GM21619 (cell line): Measurements from ENCODE around the gene TUBB4B.

Experiments
- ATAC-seq: cut with Tn5 transposase; IDR thresholded peaks from one replicate; pipeline ENCODE4 v1.9.1; 2021; ENCODE audit not compliant: unreplicated experiment

TUBB4B gene

DNA sequence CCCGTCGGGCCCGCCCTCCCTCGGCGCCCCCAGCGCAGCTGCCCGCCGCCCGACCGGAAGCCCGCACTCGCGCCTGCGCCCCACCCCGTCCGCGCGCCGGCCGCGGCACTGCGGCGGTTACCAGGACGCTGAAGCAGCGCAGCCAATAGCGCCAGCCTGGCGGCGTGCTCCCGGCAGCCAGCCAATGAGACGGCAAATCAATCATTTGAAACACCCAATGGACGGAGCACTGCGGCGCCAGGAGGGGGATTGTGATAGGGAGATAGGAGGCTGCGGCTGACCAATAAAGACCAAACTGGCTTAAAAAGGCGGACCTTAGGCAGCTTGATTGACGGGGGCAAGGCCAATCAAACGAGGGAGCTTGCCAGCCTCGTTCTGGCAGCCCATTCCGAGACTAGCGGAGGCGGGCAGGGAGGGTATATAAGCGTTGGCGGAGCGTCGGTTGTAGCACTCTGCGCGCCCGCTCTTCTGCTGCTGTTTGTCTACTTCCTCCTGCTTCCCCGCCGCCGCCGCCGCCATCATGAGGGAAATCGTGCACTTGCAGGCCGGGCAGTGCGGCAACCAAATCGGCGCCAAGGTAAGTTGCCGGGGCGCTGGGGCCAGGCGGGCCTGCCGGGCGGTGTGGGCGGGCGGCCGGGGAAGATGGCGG lies at the start of gene TUBB4B:
TSS of gene TUBB4B (plus strand) at position 447 of the 649 bp plus-strand sequence. CDS start at position 521, 74 bp downstream.
- peak; percentile 67 for ATAC-seq

DNA sequence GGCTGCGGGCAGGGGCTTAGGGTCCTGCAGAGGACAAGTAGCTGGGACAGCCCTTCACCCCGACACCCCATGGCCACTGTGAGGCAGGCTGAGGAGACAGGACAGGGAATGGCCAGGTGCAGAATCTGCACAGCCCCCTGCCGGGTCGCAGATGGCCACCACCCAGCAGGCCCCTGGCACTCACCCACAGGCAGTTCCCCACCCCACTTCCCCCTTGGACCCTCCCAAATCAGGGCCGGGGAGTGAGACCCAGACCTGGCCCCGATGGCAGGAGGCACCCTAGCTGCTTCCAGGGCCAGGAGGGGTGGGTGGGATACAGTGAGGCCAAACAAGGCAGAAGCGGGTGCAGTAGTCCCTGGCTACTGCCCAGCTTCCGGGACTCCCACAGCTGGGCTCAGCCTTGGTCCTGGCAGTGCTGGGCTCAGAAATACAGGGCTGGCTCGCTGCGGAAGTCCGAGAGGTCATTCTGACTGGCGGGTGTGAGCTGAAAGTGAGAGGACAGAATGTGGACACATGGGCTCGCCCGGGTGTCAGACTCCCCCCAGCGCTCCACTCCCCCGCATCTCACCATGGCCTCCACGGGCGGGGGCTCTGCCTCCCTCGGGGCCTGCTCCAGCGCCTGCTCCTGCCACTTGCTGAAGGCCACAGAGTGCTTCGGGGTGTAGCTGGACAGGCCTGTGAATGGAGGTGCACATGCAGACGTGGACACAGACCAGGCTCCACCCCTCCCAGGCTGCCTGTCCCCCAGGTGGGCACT lies 49.2 kb upstream of the TUBB4B start:
- no peak for ATAC-seq

DNA sequence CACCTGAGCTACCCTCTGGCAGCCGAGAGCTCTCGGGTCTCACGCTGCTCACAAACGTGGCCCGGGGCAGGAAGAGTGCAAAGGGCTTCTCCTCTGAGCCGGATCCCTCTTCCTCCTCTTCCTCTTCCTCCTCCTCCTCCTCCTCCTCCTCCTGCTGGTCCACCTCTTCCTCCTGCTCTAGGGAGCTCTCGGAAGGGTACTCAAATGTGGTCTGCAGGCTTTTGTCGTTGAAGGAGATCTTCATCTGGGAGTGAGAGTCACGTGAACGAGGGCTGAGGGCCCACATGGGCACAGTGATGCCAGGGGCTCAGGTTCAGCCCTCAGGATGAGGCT lies 48.7 kb upstream of the TUBB4B start:
- ATAC-seq, result no peak

DNA sequence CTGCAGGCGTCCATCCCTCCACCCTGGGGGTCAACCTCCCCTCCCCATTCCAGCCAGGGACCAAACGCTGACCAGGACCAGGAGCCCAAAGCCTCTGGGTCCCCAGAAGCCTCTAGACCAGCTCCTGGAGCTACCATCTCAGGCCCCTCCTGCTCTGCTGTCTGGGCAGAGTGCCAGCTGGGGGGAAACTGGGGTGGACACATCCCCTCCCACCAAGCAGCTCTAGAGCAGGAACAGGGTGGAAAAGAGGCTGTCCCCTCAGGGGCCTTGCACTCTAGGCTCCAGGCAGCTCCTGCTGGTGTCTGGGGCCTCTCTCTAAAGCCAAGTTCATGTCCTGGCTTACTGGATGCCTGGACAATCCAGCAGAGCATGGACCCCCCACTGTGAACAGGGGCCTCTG lies 48.2 kb upstream of the TUBB4B start:
- ATAC-seq, result no peak

DNA sequence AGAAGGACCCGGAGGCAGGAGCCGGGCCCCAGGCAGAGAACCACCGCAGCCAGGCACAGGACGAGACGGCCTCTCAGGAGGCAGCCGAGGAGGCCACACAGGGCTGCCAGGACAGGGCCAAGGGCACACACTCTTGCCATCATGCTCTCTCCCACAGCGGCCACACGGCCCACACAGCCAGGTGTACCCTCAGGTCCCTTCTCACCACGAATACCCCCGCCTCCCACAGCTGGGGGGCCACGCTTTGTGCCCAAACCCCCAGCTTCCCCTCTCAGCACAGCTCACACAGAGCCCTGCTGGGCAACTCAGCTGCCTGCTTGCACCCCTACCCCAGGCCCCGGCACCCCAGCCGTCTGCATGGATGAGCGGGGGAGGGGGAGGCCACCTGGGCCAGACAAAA lies 47.3 kb upstream of the TUBB4B start:
- ATAC-seq, result no peak

DNA sequence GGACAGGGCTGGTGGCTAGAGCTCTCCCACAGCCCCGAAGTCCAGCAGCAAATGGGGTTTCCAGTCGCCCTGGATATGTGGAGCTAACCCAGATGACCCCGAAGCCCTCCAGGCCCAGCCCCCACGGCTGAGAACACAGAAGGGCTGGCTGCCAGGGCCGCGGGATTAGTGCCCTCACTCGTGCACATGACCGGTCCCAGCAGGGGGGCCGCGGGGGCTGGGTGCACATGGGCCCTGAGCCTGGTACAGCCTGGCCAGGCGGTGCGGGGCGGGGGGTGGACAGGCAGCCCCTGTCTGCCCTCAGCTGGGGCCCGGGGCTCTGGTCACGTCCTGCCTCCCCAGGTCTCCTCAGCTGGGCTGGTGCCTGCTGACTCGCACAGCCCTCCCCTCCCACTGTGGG lies 46.7 kb upstream of the TUBB4B start:
- ATAC-seq, result no peak

DNA sequence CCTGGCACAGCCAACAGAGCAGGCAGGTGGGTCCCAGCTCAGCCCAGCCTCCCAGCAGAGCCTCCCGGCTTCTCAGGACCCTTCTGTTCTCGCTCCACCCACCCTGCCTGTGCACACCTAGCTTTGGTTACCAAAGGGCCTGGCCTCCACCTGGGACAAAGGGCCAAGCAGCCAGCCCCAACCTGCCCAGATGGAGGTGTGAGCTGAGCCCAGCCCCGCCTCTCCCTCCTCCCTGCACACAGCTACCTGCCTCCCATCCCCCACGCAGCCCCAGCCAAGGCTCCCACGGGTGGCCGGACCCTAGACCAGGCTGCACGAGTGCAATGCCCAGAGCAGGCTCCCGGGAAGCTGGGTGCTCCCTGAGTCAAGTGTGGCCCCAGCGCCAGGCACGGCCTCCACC lies 46.2 kb upstream of the TUBB4B start:
- no peak for ATAC-seq

DNA sequence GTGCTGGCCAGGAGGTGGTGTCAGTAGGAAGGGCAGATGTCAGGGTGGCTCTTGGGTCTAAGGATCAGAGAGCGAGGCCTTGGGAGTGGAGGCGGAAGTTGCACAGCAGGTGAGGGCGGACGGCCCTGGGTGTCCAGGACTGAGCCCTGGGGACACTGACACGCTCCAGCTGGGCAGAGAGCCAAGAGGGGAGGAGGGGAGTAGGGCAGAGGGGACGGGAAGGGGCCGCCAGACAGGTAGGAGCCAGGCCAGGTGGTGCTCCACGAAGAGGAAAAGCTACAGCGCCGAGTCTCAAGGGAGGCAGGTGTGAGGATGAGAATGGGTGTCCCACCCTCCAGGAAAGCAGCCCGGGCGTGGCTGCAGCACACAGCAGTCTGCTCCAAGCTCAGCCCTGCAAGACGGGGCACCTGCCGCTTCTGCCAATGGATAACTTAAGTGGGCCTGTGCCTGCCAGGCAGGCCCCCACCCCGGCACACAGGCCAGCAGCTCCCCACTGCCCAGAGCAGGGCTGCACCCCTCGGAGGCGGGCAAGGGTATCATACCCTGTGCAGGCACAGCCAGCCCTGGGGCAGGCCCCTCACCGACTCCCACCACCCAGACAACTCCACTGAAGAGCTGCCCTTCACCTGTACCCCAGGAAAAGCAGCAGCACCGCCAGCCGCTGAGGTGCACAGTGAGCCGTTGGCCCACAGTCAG lies 45.4 kb upstream of the TUBB4B start:
- ATAC-seq, result no peak

DNA sequence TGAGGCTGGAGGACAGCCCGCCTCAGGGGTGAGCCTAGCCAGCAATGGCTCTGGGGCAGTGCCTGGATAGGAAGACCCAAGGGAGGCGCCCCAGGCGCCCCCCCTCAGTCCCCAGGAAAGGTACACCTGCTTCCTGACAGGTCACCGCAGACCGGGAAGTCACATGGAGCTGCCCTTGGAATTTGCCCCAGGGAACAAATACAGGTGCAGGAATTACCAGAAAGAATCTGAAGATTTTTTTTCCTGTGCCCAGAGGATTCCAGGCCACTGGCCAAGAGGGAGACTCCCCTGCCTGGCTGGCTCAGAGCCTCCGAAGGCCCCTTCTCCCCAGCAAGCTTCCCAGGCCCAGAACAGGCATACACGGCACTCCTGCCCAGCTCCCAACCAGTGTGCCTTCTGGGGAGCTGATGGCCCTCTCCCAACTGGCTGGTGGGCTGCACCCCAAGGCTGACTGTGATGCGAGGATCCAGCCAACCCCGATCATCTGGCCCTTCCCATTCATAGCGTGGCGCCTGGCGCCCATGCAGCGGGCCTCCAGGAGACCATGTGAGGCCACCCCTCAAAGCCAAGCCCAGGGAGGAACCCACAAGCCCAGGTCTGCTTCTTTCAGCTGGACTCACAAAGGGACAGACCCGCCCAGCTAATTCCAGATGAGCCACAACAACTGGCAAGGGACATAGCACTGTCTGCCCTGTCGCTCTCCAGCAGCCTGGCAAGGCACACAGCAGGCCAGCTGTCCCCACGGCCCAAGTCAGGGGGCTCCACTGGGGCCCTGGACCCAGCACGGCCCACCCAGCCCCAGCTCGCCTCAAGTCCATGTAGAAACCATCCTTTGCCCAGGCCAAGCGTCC lies 42.8 kb upstream of the TUBB4B start:
- no peak for ATAC-seq

DNA sequence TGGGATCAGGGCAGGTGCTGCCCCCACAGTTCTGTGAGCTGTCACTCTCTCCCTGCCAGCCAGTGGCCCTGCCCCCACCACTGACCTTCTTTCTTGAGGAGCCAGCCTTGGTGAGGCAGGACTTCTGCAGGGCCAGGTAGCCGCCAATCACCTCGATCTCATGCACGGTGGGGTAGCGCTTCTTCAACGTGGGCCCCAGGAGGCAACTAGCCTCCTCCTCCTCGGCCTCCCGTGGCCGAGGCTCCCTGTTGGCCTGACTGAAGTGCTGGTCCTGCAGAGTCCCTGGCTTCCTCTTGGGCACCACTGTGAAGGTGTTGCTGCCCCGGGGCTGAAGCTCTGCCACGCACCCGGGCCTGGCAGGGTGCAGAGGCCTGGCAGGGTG lies 42.2 kb upstream of the TUBB4B start:
- ATAC-seq, result no peak

DNA sequence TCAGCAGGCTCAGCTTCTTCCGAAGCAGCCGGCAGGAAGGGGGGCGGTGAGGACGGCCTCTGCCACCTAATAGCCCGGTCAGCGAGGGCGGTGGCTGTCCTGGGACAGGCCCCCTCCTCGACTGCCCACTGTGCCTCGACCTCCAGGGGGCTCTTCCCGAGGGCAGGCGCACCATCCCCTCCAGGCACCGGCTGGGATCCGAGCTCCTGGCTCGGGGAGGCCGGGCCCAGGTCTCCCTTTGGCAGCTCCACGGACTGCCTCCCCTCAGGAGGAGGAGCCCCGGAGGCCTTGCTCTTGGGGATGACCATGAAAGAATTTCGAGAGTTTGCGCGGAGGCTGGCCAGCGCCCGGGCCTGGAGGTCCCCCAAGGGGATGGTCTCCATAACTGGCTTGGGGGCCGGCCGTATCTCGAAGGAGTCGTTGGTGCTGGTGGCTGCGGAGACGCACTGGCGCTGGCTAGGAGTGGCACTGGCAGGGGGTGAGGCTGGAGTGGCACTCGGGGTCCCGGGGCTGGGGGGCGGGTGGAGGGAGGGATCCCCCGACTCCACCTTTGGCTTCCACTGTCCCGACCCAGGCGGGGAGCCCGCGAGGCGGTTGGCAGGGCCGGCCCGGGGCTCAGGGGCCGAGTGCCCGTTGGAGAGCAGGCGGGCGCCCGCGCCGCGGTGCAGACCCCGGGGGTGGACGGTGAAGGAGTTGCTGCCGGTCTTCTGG lies 41.5 kb upstream of the TUBB4B start:
- ATAC-seq, result no peak

DNA sequence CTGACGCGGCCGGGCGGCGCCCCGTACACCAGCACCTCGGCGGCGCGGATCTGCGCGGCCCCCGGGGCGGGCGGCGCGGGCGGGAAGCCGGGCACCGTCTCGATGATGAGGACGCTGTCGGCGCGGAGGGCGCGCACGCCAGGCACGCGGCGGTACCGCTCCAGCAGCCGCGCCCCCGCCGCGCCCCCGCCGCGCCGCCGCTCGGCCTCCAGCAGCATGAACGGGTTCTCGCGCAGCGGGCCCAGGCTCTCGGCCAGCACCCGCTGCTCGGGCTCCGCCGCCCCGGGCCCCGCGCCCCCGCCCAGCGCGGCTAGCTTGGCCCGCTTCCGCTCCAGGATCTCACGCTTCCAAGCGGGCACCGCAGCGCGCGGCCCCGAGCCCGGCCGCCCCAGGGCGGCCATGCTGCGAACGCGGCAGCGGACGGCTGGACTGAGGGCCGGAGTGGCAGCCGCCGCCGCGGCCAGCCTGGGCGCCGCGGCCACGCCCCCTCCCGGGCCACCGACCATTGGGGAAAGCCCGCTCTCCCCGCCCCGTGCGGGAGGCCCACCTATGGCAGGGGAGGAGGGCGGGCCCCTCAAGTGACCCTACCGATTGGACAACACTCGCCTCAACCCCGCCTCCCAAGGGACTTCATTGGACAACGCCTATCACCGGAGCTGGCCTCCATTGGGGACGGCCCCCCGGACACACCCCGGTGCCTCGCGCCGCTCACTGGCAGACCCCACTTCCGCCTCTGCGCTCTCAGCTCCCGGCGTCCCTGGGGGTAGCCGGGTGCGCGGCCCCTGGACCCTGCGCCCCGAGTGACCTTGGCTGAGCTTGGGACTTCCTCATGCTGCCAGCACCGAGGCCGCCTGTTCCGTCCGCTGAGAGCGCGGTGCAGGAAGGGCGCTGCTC lies 40.5 kb upstream of the TUBB4B start, which contains the start of gene TPRN:
TSS of gene TPRN (minus strand) at position 431 of the 894 bp plus-strand sequence. CDS start at position 401, 30 bp downstream.
- peak; percentile 79 for ATAC-seq

DNA sequence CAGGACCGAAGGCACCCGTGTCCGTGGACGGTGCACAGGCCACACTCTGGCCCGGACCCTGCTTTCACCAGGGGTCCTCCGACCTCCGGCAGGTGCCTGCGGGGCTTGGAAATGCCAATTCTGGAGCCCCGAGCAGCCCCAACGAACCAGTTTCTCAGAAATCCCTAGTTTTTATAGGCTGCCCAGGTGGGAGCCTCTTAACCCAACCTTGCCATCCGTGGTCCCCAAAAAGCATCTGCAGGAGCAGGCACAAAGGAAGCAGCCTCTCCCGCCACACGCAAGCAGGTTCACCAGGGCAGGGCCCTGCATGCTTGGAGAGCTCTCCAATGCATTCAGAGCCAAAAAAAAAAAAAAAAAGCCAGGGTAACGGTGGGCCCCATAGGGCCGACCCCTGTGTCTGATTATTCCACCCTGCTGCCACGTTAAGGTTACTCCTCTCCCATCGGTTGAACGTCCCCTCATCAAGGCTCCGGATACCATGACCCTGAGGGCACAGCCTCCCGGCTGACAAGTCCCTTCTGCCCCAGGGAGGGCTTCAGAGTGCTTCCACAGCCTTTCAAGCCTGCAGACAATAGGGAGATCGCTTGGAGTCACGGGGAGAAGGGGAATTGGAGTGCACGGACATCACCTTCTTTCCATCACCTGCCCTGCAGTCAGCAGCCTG lies 39.8 kb upstream of the TUBB4B start:
- no peak for ATAC-seq

DNA sequence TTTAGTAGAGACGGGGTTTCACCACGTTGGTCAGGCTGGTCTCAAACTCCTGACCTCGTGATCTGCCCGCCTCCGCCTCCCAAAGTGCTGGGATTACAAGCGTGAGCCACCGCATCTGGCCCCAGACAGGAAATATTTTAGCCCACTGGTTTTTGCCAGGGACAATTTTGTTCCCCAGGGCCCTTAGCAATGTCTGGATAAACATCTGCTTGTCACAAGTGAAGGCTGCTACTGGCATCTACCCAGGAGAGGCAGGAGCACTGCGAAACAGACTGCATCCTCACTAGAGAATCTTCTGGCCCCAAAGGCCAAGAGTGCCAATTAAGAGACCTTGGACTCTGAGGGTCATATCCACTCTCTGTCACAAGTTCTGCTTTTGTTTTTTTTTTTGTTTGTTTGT lies 38.1 kb upstream of the TUBB4B start:
- no peak for ATAC-seq

DNA sequence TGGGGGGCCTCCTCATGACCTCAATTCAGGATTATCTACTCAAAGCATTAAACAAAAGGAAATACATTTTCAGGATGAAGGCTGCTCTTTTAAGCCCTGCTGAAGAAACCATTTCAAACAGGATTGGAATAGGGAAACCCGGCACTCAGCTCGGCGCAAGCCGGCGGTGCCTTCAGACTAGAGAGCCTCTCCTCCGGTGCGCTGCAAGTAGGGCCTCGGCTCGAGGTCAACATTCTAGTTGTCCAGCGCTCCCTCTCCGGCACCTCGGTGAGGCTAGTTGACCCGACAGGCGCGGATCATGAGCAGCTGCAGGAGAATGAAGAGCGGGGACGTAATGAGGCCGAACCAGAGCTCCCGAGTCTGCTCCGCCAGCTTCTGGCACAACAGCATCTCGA lies 36.4 kb upstream of the TUBB4B start:
- ATAC-seq, result no peak

DNA sequence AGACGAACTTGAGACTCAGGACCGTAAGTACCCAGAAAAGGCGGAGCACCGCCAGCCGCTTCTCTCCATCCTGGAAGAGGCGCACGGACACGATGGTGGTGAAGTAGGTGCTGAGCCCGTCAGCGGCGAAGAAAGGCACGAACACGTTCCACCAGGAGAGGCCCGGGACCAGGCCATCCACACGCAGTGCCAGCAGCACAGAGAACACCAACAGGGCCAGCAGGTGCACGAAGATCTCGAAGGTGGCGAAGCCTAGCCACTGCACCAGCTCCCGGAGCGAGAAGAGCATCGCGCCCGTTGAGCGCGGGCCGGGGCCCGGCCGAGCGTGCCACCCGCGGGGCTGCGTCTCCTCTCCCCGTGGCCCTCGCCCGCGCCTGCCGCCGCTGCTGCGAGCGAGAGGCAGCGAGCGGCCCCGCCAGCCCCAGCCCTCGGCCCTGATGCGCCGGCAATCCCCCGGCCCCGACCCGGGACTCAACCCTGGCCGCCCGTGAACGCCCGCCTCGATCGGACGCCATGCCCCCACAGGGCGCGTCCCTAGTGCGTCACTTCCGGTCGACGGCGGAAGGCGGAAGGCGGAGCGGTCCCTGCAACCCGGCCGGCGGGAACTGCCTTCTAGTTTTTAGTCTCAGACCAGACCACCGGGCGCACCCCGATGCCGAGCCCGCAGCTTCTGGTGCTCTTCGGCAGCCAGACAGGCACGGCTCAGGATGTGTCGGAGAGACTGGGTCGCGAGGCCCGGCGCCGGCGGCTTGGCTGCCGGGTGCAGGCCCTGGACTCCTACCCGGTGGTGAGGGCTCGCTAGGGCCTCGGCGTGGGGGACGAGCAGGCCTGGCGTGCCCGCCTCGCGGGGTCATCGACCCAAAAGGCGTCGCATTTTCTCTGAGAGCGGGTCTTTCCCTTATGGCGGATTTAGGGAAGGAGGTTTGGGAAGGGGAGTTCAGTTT lies 35.7 kb upstream of the TUBB4B start, which contains the start of the genes NDOR1 and TMEM203:
TSS of gene NDOR1 (plus strand) at position 575 of the 944 bp plus-strand sequence. CDS start at position 653, 78 bp downstream.
TSS of gene TMEM203 (minus strand) at position 523 of the 944 bp plus-strand sequence. CDS start at position 289, 234 bp downstream.
- ATAC-seq, result peak; percentile 49

DNA sequence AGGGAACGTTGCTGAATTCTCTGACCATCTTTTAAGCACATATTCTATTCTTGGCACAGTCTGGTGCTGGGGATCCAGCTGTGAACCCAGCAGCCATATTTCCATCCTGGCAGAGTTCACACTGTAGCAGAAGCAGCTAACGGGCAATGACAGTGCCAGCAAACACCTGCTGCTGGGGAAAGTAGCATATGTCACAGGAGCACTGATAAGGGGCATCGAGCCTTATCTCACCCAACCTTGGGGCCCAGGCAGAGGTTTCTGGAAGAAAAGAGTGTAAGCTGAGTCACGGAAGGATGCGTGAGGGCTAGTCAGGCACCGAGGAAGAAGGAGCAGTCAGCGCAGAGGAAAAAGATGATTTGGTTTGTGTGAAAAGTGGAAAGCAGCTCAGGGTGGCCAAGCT lies 34.5 kb upstream of the TUBB4B start:
- no peak for ATAC-seq

DNA sequence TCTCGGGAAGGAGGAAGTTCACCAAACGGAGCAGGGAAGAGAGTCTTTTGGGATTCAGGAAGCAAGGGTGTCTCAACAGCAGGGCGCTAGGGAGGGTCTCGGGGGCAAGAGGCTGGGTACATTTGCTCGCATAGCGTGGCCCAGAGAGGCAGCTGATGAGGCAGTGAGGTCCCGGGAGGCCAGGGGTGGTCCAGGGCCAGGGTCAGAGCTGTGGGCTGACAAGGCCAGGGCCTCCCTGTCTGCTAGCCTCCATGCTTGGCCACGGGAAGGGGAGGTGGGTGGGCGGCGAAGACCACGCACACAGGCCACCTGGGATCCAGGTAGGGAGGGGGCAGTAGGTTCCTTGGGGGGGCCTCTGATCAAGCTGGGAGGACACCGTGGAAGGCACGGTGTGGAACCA lies 29.6 kb upstream of the TUBB4B start:
- no peak for ATAC-seq
